ENCODE measurements around the gene DIPK1C.

GRCh38 chr18:74506448-74507084 lies 49.5 kb upstream of the DIPK1C start:
- no peak for TF ChIP-seq CTCF (IDR thresholded peaks at IDR 0.05)
- TF ChIP-seq POLR2A (IDR thresholded peaks at IDR 0.05): no peak
